Measurements from ENCODE around the gene KCNA2. TPM values are rescaled to one million over a fixed set of nuclear protein-coding genes. Genes with fewer than 3 reads are reported as not detected.

The KCNA2 gene
- total and polyA plus RNA-seq, 2 donors (not counting 1 experiment from before 2014, with no cell fraction given) = 0.39 to 0.59 TPM

DNA sequence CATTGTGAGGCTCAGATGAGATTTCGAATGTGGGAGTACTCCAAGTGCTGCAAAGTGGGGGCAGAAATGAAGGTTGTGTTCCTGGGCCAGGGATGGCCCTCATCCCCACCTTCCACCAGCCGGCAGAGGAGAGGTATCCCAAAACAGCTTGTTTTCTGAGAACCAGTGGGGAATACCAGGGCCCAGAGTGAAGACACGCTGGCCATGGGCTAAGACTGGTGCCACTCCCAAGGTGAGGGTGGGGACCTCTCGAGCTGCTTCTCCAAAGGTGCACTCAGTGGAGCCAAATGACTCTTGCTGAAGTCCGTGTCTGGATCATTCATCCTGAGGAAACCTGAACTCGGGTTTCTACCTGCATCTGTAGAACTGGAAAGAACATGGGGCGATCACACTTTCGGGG lies 22.1 kb downstream of the KCNA2 start:
- Histone ChIP-seq H2AFZ (ENCODE audit: insufficient read depth, low read depth, low read length, poor library complexity, severe bottlenecking) (no peak overlapping the region), H3K27ac (ENCODE audit: low read length in 2 of 2) (no peak overlapping the region), H3K27me3 (replicated peaks in 1 of 4; ENCODE audit: control extremely low read depth in 1 of 4, control insufficient read depth in 3 of 4, insufficient read depth in 4 of 4, low read length in 3 of 4) (peaks cover 0 to 20% (median 2%) of the 10 kb centered on the region in 4 experiments), H3K4me1 (ENCODE audit: control insufficient read depth in 2 of 2, insufficient read depth in 2 of 2, low read length in 2 of 2) (no peaks in the 10 kb centered on the region), H3K36me3 (replicated peaks in 1 of 2; ENCODE audit: control extremely low read depth in 1 of 2, control insufficient read depth in 1 of 2, extremely low read depth in 1 of 2, insufficient read depth in 2 of 2, low read length in 1 of 2) (no peaks in the 10 kb centered on the region), H4K20me1 (ENCODE audit: control insufficient read depth, insufficient read depth, low read length, poor library complexity, severe bottlenecking) (no peaks in the 10 kb centered on the region), H3K79me2 (ENCODE audit: control insufficient read depth, insufficient read depth, low read length) (no peaks in the 10 kb centered on the region), H3K9ac (ENCODE audit: low read length) (no peak overlapping the region), H3K4me3 (ENCODE audit: control extremely low read depth in 1 of 5, extremely low read depth in 1 of 5, insufficient read depth in 1 of 5, low read depth in 2 of 5, low read length in 4 of 5) (no peak overlapping the region), H3K4me2 (replicated peaks; ENCODE audit: low read depth, low read length, poor library complexity, severe bottlenecking) (no peak overlapping the region), H3K9me3 (ENCODE audit: control extremely low read depth in 1 of 3, control insufficient read depth in 2 of 3, insufficient read depth in 1 of 3, low read length in 2 of 3) (no peaks in the 10 kb centered on the region)
- WGBS (ENCODE audit: insufficient coverage) = 96% methylated on average over 7 of the region's 8 CpGs
- peaks cover 24% of the 10 kb centered on the region for H3K27me3 Mint-ChIP-seq
- ChIA-PET POLR2A (interaction anchor here (0.6 kb wide), 1 partner anchor 178 kb away, joined by 4 read pairs; no protein-coding TSS in a partner anchor), CTCF (interaction anchor here (0.9 to 1.1 kb wide), 2 partner anchors 29 to 36 kb away, joined by 3 to 6 read pairs; no protein-coding TSS in a partner anchor)
- intact Hi-C loops (cut with micrococcal nuclease) = no loop called here
- no peaks in the 10 kb centered on the region for H3K9me3 Mint-ChIP-seq (ENCODE audit: insufficient read depth)
- no peak for DNase-seq
- no peak overlapping the region for H3K4me3 Mint-ChIP-seq
- no peaks in the 10 kb centered on the region for H3K4me1 Mint-ChIP-seq
- TF ChIP-seq, protein P1, sequence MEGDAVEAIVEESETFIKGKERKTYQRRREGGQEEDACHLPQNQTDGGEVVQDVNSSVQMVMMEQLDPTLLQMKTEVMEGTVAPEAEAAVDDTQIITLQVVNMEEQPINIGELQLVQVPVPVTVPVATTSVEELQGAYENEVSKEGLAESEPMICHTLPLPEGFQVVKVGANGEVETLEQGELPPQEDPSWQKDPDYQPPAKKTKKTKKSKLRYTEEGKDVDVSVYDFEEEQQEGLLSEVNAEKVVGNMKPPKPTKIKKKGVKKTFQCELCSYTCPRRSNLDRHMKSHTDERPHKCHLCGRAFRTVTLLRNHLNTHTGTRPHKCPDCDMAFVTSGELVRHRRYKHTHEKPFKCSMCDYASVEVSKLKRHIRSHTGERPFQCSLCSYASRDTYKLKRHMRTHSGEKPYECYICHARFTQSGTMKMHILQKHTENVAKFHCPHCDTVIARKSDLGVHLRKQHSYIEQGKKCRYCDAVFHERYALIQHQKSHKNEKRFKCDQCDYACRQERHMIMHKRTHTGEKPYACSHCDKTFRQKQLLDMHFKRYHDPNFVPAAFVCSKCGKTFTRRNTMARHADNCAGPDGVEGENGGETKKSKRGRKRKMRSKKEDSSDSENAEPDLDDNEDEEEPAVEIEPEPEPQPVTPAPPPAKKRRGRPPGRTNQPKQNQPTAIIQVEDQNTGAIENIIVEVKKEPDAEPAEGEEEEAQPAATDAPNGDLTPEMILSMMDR (IDR thresholded peaks at IDR 0.05) = no peak
- TF ChIP-seq EZH2 (IDR thresholded peaks at IDR 0.05; ENCODE audit: borderline replicate concordance, insufficient read depth, low read depth, low read length, poor library complexity, severe bottlenecking) = no peak
- no peak overlapping the region for H3K27ac Mint-ChIP-seq
- no peak for ATAC-seq (ENCODE audit: low read depth)

DNA sequence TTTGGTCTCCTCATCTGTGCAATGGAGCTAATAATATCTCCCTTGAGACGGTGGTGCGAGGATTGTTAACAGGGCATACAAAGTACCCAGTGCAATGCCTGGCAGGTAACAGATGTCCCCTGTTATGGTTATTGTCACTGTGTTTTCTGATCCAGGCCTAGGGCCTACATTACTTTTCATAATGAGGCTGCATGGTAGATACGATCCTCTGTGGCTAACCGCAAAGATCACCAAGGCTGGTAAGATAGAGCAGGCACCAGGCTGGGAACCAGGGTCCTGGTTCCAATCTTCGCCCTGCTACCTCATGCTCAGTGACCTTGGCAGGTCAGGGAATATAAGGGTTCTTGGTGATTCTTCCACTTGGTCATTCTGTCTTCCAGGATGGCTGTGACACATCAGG lies 22.7 kb downstream of the KCNA2 start:
- TF ChIP-seq EZH2 (IDR thresholded peaks at IDR 0.05; ENCODE audit: borderline replicate concordance, insufficient read depth, low read depth, low read length, poor library complexity, severe bottlenecking) = no peak
- TF ChIP-seq, protein P1 (IDR thresholded peaks at IDR 0.05) = no peak
- peaks cover 24% of the 10 kb centered on the region for H3K27me3 Mint-ChIP-seq
- CTCF ChIA-PET = no interaction called here

More for the DNA sequence above, 22.7 kb downstream of the KCNA2 start:
- Mint-ChIP-seq H3K9me3 (ENCODE audit: insufficient read depth) (no peaks in the 10 kb centered on the region), H3K4me1 (no peaks in the 10 kb centered on the region), H3K27ac (no peak overlapping the region), H3K4me3 (no peak overlapping the region)
- no peak for ATAC-seq (ENCODE audit: low read depth)
- no peak overlapping the region for H3K27ac ChIP-seq (ENCODE audit: low read length in 2 of 2)
- no peaks in the 10 kb centered on the region for H4K20me1 ChIP-seq (ENCODE audit: control insufficient read depth, insufficient read depth, low read length, poor library complexity, severe bottlenecking)
- no peaks in the 10 kb centered on the region for H3K36me3 ChIP-seq (replicated peaks in 1 of 2; ENCODE audit: control extremely low read depth in 1 of 2, control insufficient read depth in 1 of 2, extremely low read depth in 1 of 2, insufficient read depth in 2 of 2, low read length in 1 of 2)
- peaks cover 0 to 20% (median 2%) of the 10 kb centered on the region in 4 experiments for H3K27me3 ChIP-seq (replicated peaks in 1 of 4; ENCODE audit: control extremely low read depth in 1 of 4, control insufficient read depth in 3 of 4, insufficient read depth in 4 of 4, low read length in 3 of 4)
- no peaks in the 10 kb centered on the region for H3K4me1 ChIP-seq (ENCODE audit: control insufficient read depth in 2 of 2, insufficient read depth in 2 of 2, low read length in 2 of 2)
- intact Hi-C loops (cut with micrococcal nuclease) = no loop called here
- H3K9me3 ChIP-seq (ENCODE audit: control extremely low read depth in 1 of 3, control insufficient read depth in 2 of 3, insufficient read depth in 1 of 3, low read length in 2 of 3) = no peaks in the 10 kb centered on the region
- POLR2A ChIA-PET = interaction anchor here (0.6 kb wide), 1 partner anchor 179 kb away, joined by 4 read pairs; no protein-coding TSS in a partner anchor
- H3K4me2 ChIP-seq (replicated peaks; ENCODE audit: low read depth, low read length, poor library complexity, severe bottlenecking) = no peak overlapping the region
- H2AFZ ChIP-seq (ENCODE audit: insufficient read depth, low read depth, low read length, poor library complexity, severe bottlenecking) = no peak overlapping the region
- 95% methylated on average over 5 of the region's 5 CpGs for WGBS (ENCODE audit: insufficient coverage)
- no peak overlapping the region for H3K4me3 ChIP-seq (ENCODE audit: control extremely low read depth in 1 of 5, extremely low read depth in 1 of 5, insufficient read depth in 1 of 5, low read depth in 2 of 5, low read length in 4 of 5)
- DNase-seq = no peak
- no peaks in the 10 kb centered on the region for H3K79me2 ChIP-seq (ENCODE audit: control insufficient read depth, insufficient read depth, low read length)
- H3K9ac ChIP-seq (ENCODE audit: low read length) = no peak overlapping the region

All from B cell (primary cell).